H1 (cell line): ENCODE measurements around the gene CRTC1. TPM values are rescaled to one million over a fixed set of nuclear protein-coding genes. Genes with fewer than 3 reads are reported as not detected.

Experiments
- CTCF ChIA-PET: fragments of 300-600 bp; sonication (Branson Sonifier 250); formaldehyde crosslinking; loops from one replicate; lab custom pipeline; 2021; ENCODE audit not compliant: partially characterized antibody; lab: Charles Lee
- POLR2A ChIA-PET: fragments of 300-600 bp; sonication (Branson Sonifier 250); formaldehyde crosslinking; loops from one replicate; lab custom pipeline; 2021; ENCODE audit warnings: inconsistent platforms; ENCODE audit not compliant: partially characterized antibody; lab: Charles Lee
- DNase-seq, 2 experiments: peaks; one replicate each; pipeline versions ENCODE4 v3.0.0 to v3.0.0-alpha.2; 2010 to 2022; ENCODE audit warnings: low spot score in 2 of 2, low read depth in 1 of 2, mixed read lengths in 1 of 2
- FAIRE-seq: peaks from 2 replicates; lab custom pipeline; 2011; peaks lifted over from hg19 to GRCh38; lab: Jason Lieb, UNC
- H2AFZ ChIP-seq: 2 replicates; pipeline ENCODE4 v1.8.1; 2012; ENCODE audit warnings: low read length, inconsistent platforms
- H2AK5ac ChIP-seq: 2 replicates; pipeline ENCODE4 v1.6.1; 2013; ENCODE audit warnings: low read depth, low read length
- H2BK120ac ChIP-seq: replicated peaks from 2 replicates; pipeline ENCODE3; 2013; ENCODE audit warnings: low read depth, low read length, inconsistent platforms
- H2BK12ac ChIP-seq: 2 replicates; pipeline ENCODE4 v1.6.1; 2013; ENCODE audit warnings: low read depth, low read length
- H2BK15ac ChIP-seq: 2 replicates; pipeline ENCODE4 v1.6.1; 2013; ENCODE audit warnings: low read length
- H2BK20ac ChIP-seq: 2 replicates; pipeline ENCODE4 v1.6.1; 2013; ENCODE audit warnings: low read length
- H2BK5ac ChIP-seq: 2 replicates; pipeline ENCODE4 v1.6.1; 2013; ENCODE audit warnings: low read depth, low read length
- H3K14ac ChIP-seq: 2 replicates; pipeline ENCODE4 v1.6.1; 2013; ENCODE audit warnings: inconsistent platforms; ENCODE audit not compliant: insufficient read length
- H3K18ac ChIP-seq: 2 replicates; pipeline ENCODE4 v1.6.1; 2013; ENCODE audit warnings: low read length; ENCODE audit errors: extremely low read depth
- H3K23ac ChIP-seq: 2 replicates; pipeline ENCODE4 v1.6.1; 2013; ENCODE audit warnings: inconsistent platforms; ENCODE audit not compliant: insufficient read length
- H3K23me2 ChIP-seq: 2 replicates; pipeline ENCODE4 v1.6.1; 2013; ENCODE audit warnings: low read depth, low read length
- H3K27ac ChIP-seq: 2 replicates; pipeline ENCODE4 v1.6.1; 2011; ENCODE audit warnings: low read depth, low read length, inconsistent platforms
- H3K27me3 ChIP-seq, 4 experiments: replicated peaks in 1 of 4; 1 replicate in 1 of 4; 2 replicates in 3 of 4; pipeline versions ENCODE4 v1.6.1 to v1.8.1; 2011 to 2013; ENCODE audit warnings: low read length in 3 of 4, mild to moderate bottlenecking in 3 of 4, inconsistent platforms in 2 of 4, mixed read lengths in 2 of 4, moderate library complexity in 1 of 4; ENCODE audit not compliant: control insufficient read depth in 3 of 4, insufficient read depth in 3 of 4; ENCODE audit errors: extremely low read depth in 1 of 4
- H3K36me3 ChIP-seq, 4 experiments: 2 replicates each; pipeline versions ENCODE4 v1.6.1 to v1.8.1; 2011 to 2013; ENCODE audit warnings: mild to moderate bottlenecking in 4 of 4, low read length in 3 of 4, moderate library complexity in 2 of 4, control low read depth in 1 of 4, inconsistent platforms in 1 of 4; ENCODE audit not compliant: insufficient read depth in 4 of 4, control insufficient read depth in 2 of 4
- H3K4ac ChIP-seq: replicated peaks from 2 replicates; pipeline ENCODE3; 2013; ENCODE audit warnings: low read length, low read depth, mixed read lengths, inconsistent platforms; ENCODE audit not compliant: insufficient read length
- H3K4me1 ChIP-seq, 4 experiments: replicated peaks in 1 of 4; 1 replicate in 1 of 4; 2 replicates in 3 of 4; pipeline versions ENCODE4 v1.6.1 to v1.8.1; 2011 to 2013; ENCODE audit warnings: low read length in 3 of 4, inconsistent platforms in 2 of 4, mixed read lengths in 1 of 4; ENCODE audit not compliant: insufficient read depth in 4 of 4, control insufficient read depth in 3 of 4
- H3K4me2 ChIP-seq, 2 experiments: 2 replicates each; pipeline versions ENCODE4 v1.6.1 to v1.8.1; 2011 to 2013; ENCODE audit warnings: low read depth in 2 of 2, low read length in 2 of 2, control low read depth in 1 of 2, inconsistent platforms in 1 of 2, mild to moderate bottlenecking in 1 of 2; ENCODE audit not compliant: insufficient read depth in 1 of 2
- H3K4me3 ChIP-seq, 4 experiments: fragments of 200-600, 300-600 bp in 1 of 4; sonication (generic), shearing (Covaris generic), sonication (Bioruptor Twin) in 1 of 4; 2 replicates each; pipeline versions ENCODE4 v1.5.1 to v1.8.1; 2011 to 2016; ENCODE audit warnings: low read length in 4 of 4, low read depth in 3 of 4, control low read depth in 2 of 4, inconsistent platforms in 2 of 4, mild to moderate bottlenecking in 2 of 4, mixed read lengths in 1 of 4, moderate library complexity in 1 of 4; ENCODE audit not compliant: insufficient read depth in 2 of 4; ENCODE audit errors: extremely low read depth in 1 of 4
- H3K56ac ChIP-seq: replicated peaks from 2 replicates; pipeline ENCODE3; 2013; ENCODE audit warnings: low read depth, mild to moderate bottlenecking, mixed read lengths, low read length, inconsistent platforms; ENCODE audit not compliant: insufficient read length
- H3K79me1 ChIP-seq: 2 replicates; pipeline ENCODE4 v1.6.1; 2013; ENCODE audit warnings: low read depth, low read length, control low read depth
- H3K79me2 ChIP-seq, 2 experiments: 2 replicates each; pipeline versions ENCODE4 v1.6.1 to v1.8.1; 2012 to 2013; ENCODE audit warnings: low read length in 2 of 2, mild to moderate bottlenecking in 2 of 2, inconsistent platforms in 1 of 2; ENCODE audit not compliant: insufficient read depth in 2 of 2, control insufficient read depth in 1 of 2
- H3K9ac ChIP-seq, 4 experiments: replicated peaks in 1 of 4; 1 replicate in 1 of 4; 2 replicates in 3 of 4; pipeline versions ENCODE4 v1.6.1 to v1.8.1; 2011 to 2013; ENCODE audit warnings: low read depth in 3 of 4, low read length in 3 of 4, control low read depth in 2 of 4, mild to moderate bottlenecking in 2 of 4, moderate library complexity in 2 of 4, inconsistent platforms in 1 of 4; ENCODE audit errors: extremely low read depth in 1 of 4
- H3K9me3 ChIP-seq, 2 experiments: 2 replicates each; pipeline versions ENCODE4 v1.6.1 to v1.8.1; 2012 to 2013; ENCODE audit warnings: mild to moderate bottlenecking in 2 of 2, moderate library complexity in 2 of 2, control low read depth in 1 of 2, inconsistent platforms in 1 of 2, low read depth in 1 of 2, low read length in 1 of 2, mixed read lengths in 1 of 2; ENCODE audit not compliant: insufficient read depth in 2 of 2
- H4K20me1 ChIP-seq, 2 experiments: replicated peaks in 1 of 2; 2 replicates each; pipeline versions ENCODE3 to v1.8.1; 2011 to 2013; ENCODE audit warnings: inconsistent platforms in 2 of 2, low read length in 2 of 2, mild to moderate bottlenecking in 1 of 2; ENCODE audit not compliant: insufficient read depth in 2 of 2, control insufficient read depth in 1 of 2
- H4K5ac ChIP-seq: 2 replicates; pipeline ENCODE4 v1.6.1; 2013; ENCODE audit warnings: low read length, low read depth, mixed read lengths, inconsistent platforms; ENCODE audit not compliant: insufficient read length
- H4K8ac ChIP-seq: 2 replicates; pipeline ENCODE4 v1.8.0; 2013; ENCODE audit warnings: mild to moderate bottlenecking, moderate library complexity, low read length, inconsistent platforms; ENCODE audit not compliant: insufficient read depth; ENCODE audit errors: extremely low read depth
- H4K91ac ChIP-seq: replicated peaks from 2 replicates; pipeline ENCODE3; 2013; ENCODE audit warnings: low read length, mixed read lengths, inconsistent platforms; ENCODE audit not compliant: insufficient read length
- JUND ChIP-seq: IDR thresholded peaks from 2 replicates; pipeline ENCODE4 v1.6.1; 2011; ENCODE audit warnings: mild to moderate bottlenecking, improper control_type of control experiment, low read length
- WGBS, 2 experiments: shearing (Covaris generic) in 1 of 2; methylation state at CpG; one replicate each; pipeline versions ENCODE4 v1.1.6 to v1.1.7; 2013 to 2015; ENCODE audit warnings: low lambda C conversion rate in 2 of 2, mixed read lengths in 2 of 2, inconsistent platforms in 1 of 2, low coverage in 1 of 2, missing lambda C conversion rate in 1 of 2; ENCODE audit not compliant: insufficient replicate concordance in 2 of 2, insufficient coverage in 1 of 2, insufficient read length in 1 of 2; ENCODE audit errors: extremely low coverage in 1 of 2, missing lambda C conversion rate in 1 of 2; 5-methylcytosine and 5-hydroxymethylcytosine counted together
- polyA plus RNA-seq, 7 experiments: library from polyadenylated mRNA; depleted of rRNA in 3 of 7; stranded (reverse) in 5 of 7; unstranded in 2 of 7; fragments of >200 nt in 5 of 7; fragments of 200-250 nt in 2 of 7; gene quantifications; 1 replicate in 5 of 7; 2 replicates in 1 of 7; 4 replicates in 1 of 7; pipeline versions ENCODE4 v1.2.1 to v1.2.3, GENCODE V29; 2011 to 2013; ENCODE audit warnings: missing spikeins in 2 of 7, mixed read lengths in 2 of 7
- total RNA-seq: library from RNA; stranded (reverse); fragmentation: NEBNext Ultra II Directional; extraction: Animal tissue kit (Norgen Biotek cat#: 25700); gene quantifications from 2 replicates; pipeline ENCODE4 v1.2.1, GENCODE V29; 2021
- TF ChIP-seq, protein P1 (sequence below): IDR thresholded peaks from 2 replicates; pipeline ENCODE4 v1.6.1; 2012; ENCODE audit warnings: inconsistent platforms
- TF ChIP-seq, protein P2 (sequence below): IDR thresholded peaks from 2 replicates; pipeline ENCODE4 v1.6.1; 2012; ENCODE audit warnings: inconsistent platforms

Gene CRTC1
- total and polyA plus RNA-seq, 2 of the 8 experiments (the other 6 are each of a cell fraction or from before 2014, with no cell fraction given) = 2.9 to 8.5 TPM

DNA sequence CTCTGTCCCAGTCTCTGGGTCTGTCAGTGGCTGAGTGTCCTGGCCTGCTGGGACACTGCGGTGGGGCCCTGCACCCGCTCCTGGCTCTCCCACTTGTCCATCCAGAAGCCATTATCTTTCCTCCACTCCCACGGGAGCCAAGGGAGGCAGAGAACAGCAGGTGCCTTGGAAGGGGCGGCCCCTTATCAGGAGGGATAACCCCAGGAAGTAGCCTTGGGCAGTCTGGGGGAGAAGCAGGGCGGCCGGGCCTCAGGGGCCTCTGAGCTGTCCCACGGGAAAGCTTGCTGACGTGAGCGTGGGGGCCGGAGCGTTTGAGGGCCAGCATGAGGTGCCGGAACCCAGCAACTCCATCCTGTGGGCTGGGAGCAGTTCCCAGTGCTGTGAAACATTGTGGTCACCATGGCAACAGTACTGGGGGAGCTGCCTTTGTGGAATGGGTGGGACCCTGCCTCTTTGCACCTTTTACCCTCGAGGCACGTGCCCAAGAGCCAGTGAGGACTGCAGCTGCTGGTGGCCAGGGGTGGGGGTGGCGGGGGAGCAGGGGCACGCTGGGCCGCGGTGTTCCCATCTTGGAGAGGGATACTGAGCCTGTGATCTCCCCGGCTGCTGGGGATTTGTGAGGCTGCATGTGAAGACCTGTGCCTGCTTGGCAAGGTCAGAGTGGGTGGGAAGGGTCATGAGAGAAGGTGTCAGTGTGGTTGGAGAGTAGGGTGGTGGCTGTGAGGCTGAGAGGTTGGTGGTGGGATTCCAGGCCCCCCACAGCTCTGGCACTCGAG is 25.7 kb upstream of the CRTC1 start:
- Histone ChIP-seq H3K27ac (no peak overlapping the region), H3K4ac (no peak overlapping the region), H3K9me3 (no peaks in the 10 kb centered on the region), H2BK5ac (no peak overlapping the region; the same call in 1 of the 2 replicates), H2BK12ac (0 out of 2 replicates have a peak overlapping the region, but pooled peaks have one; percentile 27), H4K20me1 (peaks cover 7 to 23% of the 10 kb centered on the region in 2 experiments)
- 79% methylated on average over 19 of the region's 20 CpGs; no CpG with 5 or more reads in 1 of the 2 experiments for WGBS, 2 experiments
- no peak for DNase-seq
- CTCF ChIA-PET = interaction anchor here (1.0 to 1.7 kb wide), 4 partner anchors 17 to 138 kb away, joined by 3 to 4 read pairs (median 3); no protein-coding TSS in a partner anchor
- POLR2A ChIA-PET = interaction anchor here (1.0 kb wide), 1 partner anchor 17 kb away, joined by 3 read pairs; no protein-coding TSS in a partner anchor
- TF ChIP-seq JUND = no peak
- TF ChIP-seq, protein P1, sequence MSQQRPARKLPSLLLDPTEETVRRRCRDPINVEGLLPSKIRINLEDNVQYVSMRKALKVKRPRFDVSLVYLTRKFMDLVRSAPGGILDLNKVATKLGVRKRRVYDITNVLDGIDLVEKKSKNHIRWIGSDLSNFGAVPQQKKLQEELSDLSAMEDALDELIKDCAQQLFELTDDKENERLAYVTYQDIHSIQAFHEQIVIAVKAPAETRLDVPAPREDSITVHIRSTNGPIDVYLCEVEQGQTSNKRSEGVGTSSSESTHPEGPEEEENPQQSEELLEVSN = 0 out of 2 replicates have a peak, but pooled peaks have one; percentile 23
- TF ChIP-seq, protein P2, sequence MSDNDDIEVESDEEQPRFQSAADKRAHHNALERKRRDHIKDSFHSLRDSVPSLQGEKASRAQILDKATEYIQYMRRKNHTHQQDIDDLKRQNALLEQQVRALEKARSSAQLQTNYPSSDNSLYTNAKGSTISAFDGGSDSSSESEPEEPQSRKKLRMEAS = 0 out of 2 replicates have a peak, but pooled peaks have one; percentile 28
- TF ChIP-seq, all 59 proteins: peak for 2
- Histone ChIP-seq H3K4me3 (no peak overlapping the region), H3K4me1 (peaks cover 0 to 9% (median 3%) of the 10 kb centered on the region in 4 experiments; a peak in 5 of 7 replicates), H2BK20ac (no peak overlapping the region), H3K79me1 (peaks cover 3% of the 10 kb centered on the region; the same call in 1 of the 2 replicates), H2AK5ac (no peak overlapping the region), H3K56ac (no peak overlapping the region), H3K23me2 (peaks cover 13% of the 10 kb centered on the region; the same call in 1 of the 2 replicates), H4K8ac (no peak overlapping the region), H4K5ac (no peak overlapping the region), H4K91ac (no peak overlapping the region), H2BK120ac (no peak overlapping the region), H3K79me2 (no peaks in the 10 kb centered on the region; a peak in 1 of 4 replicates), H3K18ac (no peak overlapping the region), H2BK15ac (0 out of 2 replicates have a peak overlapping the region, but pooled peaks have one; percentile 8), H3K9ac (no peak overlapping the region), H3K36me3 (no peaks in the 10 kb centered on the region), H3K14ac (no peak overlapping the region), H3K27me3 (peaks cover 0 to 4% (median 0%) of the 10 kb centered on the region in 4 experiments; a peak in 1 of 7 replicates), H2AFZ (no peak overlapping the region), H3K4me2 (no peak overlapping the region), H3K23ac (no peak overlapping the region)
- FAIRE-seq = no peak
